ENCODE results near the gene NAA16.
"Not testable (repeated sequence)": the region's sequence is repeated elsewhere in the genome, so short reads cannot be mapped to it uniquely, and the experiment has no call there.

The NAA16 gene

GRCh38 chr13:41409611-41410010 is 98.5 kb downstream of the NAA16 start:
- DNase-seq (ENCODE audit: low spot score), result no peak

- DNase-seq (ENCODE audit: low spot score), result no peak
Measured at GRCh38 chr13:41411060-41411459, 100.0 kb downstream of the NAA16 start.

- peak; percentile 16 for DNase-seq (ENCODE audit: low spot score)
Measured at GRCh38 chr13:41411522-41411921, 100.5 kb downstream of the NAA16 start.

- no peak for DNase-seq (ENCODE audit: low spot score)
Measured at GRCh38 chr13:41413872-41414271, 102.8 kb downstream of the NAA16 start.

- no peak for DNase-seq (ENCODE audit: low spot score)
Measured at GRCh38 chr13:41416276-41416675, 105.2 kb downstream of the NAA16 start.

GRCh38 chr13:41418027-41418426 is 107.0 kb downstream of the NAA16 start:
- no peak for DNase-seq (ENCODE audit: low spot score)

GRCh38 chr13:41418731-41419130 is 107.7 kb downstream of the NAA16 start:
- DNase-seq (ENCODE audit: low spot score), result no peak

GRCh38 chr13:41419206-41419605 is 108.1 kb downstream of the NAA16 start:
- DNase-seq (ENCODE audit: low spot score), result no peak

- DNase-seq (ENCODE audit: low spot score), result no peak
Measured at GRCh38 chr13:41420146-41420545, 109.1 kb downstream of the NAA16 start.

- not testable (repeated sequence) for DNase-seq (ENCODE audit: low spot score)
Measured at GRCh38 chr13:41421330-41421729, 110.3 kb downstream of the NAA16 start.

- not testable (repeated sequence) for DNase-seq (ENCODE audit: low spot score)
Measured at GRCh38 chr13:41421983-41422382, 110.9 kb downstream of the NAA16 start.

- DNase-seq (ENCODE audit: low spot score), result not testable (repeated sequence)
Measured at GRCh38 chr13:41423259-41423658, 112.2 kb downstream of the NAA16 start.

- DNase-seq (ENCODE audit: low spot score), result not testable (repeated sequence)
Measured at GRCh38 chr13:41424675-41425074, 113.6 kb downstream of the NAA16 start.

- no peak for DNase-seq (ENCODE audit: low spot score)
Measured at GRCh38 chr13:41426047-41426446, 115.0 kb downstream of the NAA16 start.

Measured in LoVo (cell line).